ENCODE data around the gene CIROP. TPM values are rescaled to one million over a fixed set of nuclear protein-coding genes. Genes with fewer than 3 reads are reported as not detected.

The CIROP gene
- total and polyA plus RNA-seq, 9 of the 15 experiments (the other 6 are each of a cell fraction or from before 2014, with no cell fraction given), result not detected

DNA sequence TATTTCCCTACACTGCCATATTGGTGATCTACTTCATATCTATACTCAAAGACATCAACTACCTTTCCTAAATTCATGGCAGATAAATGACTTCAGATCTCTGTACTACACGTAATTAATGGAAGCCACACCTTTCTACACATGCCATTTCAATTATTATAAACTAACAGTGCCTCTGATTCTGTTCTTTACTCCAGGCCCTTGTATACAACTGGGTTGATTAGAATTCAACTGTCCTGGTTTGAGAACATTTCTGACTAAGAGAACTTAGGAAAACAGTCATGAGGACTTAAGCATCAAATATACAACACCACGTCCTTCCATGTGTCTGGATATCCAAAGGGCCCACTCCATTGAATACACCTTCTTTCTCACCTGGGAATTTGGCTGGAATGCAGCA, 11.7 kb downstream of the CIROP start:
- BruUV-seq (replicated peaks), result no TSS peak
- TF ChIP-seq NCOR1 (IDR thresholded peaks at IDR 0.05) (no peak), PHF20 (IDR thresholded peaks at IDR 0.05; ENCODE audit: partially characterized antibody) (no peak), FOXP1 (CRISPR knock-in tag; IDR thresholded peaks at IDR 0.05) (no peak), ZNF354B (CRISPR knock-in tag; IDR thresholded peaks at IDR 0.05) (no peak), MEF2A (IDR thresholded peaks at IDR 0.05; ENCODE audit: control insufficient read depth, low read depth, low read length) (no peak), ZFP1 (CRISPR knock-in tag; IDR thresholded peaks at IDR 0.05) (no peak), FOXK2 (conservative IDR thresholded peaks at IDR 0.05 in 1 of 2, IDR thresholded peaks at IDR 0.05 in 1 of 2; ENCODE audit: low read depth in 2 of 2) (no peak), THRAP3 (IDR thresholded peaks at IDR 0.05; ENCODE audit: borderline replicate concordance) (no peak)
- TF ChIP-seq, protein P1, sequence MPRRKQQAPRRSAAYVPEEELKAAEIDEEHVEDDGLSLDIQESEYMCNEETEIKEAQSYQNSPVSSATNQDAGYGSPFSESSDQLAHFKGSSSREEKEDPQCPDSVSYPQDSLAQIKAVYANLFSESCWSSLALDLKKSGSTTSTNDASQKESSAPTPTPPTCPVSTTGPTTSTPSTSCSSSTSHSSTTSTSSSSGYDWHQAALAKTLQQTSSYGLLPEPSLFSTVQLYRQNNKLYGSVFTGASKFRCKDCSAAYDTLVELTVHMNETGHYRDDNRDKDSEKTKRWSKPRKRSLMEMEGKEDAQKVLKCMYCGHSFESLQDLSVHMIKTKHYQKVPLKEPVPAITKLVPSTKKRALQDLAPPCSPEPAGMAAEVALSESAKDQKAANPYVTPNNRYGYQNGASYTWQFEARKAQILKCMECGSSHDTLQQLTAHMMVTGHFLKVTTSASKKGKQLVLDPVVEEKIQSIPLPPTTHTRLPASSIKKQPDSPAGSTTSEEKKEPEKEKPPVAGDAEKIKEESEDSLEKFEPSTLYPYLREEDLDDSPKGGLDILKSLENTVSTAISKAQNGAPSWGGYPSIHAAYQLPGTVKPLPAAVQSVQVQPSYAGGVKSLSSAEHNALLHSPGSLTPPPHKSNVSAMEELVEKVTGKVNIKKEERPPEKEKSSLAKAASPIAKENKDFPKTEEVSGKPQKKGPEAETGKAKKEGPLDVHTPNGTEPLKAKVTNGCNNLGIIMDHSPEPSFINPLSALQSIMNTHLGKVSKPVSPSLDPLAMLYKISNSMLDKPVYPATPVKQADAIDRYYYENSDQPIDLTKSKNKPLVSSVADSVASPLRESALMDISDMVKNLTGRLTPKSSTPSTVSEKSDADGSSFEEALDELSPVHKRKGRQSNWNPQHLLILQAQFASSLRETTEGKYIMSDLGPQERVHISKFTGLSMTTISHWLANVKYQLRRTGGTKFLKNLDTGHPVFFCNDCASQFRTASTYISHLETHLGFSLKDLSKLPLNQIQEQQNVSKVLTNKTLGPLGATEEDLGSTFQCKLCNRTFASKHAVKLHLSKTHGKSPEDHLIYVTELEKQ (CRISPR knock-in tag; IDR thresholded peaks at IDR 0.05), result no peak
- TF ChIP-seq, protein P2, sequence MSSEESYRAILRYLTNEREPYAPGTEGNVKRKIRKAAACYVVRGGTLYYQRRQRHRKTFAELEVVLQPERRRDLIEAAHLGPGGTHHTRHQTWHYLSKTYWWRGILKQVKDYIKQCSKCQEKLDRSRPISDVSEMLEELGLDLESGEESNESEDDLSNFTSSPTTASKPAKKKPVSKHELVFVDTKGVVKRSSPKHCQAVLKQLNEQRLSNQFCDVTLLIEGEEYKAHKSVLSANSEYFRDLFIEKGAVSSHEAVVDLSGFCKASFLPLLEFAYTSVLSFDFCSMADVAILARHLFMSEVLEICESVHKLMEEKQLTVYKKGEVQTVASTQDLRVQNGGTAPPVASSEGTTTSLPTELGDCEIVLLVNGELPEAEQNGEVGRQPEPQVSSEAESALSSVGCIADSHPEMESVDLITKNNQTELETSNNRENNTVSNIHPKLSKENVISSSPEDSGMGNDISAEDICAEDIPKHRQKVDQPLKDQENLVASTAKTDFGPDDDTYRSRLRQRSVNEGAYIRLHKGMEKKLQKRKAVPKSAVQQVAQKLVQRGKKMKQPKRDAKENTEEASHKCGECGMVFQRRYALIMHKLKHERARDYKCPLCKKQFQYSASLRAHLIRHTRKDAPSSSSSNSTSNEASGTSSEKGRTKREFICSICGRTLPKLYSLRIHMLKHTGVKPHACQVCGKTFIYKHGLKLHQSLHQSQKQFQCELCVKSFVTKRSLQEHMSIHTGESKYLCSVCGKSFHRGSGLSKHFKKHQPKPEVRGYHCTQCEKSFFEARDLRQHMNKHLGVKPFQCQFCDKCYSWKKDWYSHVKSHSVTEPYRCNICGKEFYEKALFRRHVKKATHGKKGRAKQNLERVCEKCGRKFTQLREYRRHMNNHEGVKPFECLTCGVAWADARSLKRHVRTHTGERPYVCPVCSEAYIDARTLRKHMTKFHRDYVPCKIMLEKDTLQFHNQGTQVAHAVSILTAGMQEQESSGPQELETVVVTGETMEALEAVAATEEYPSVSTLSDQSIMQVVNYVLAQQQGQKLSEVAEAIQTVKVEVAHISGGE (CRISPR knock-in tag; IDR thresholded peaks at IDR 0.05), result no peak
- TF ChIP-seq, protein P3, sequence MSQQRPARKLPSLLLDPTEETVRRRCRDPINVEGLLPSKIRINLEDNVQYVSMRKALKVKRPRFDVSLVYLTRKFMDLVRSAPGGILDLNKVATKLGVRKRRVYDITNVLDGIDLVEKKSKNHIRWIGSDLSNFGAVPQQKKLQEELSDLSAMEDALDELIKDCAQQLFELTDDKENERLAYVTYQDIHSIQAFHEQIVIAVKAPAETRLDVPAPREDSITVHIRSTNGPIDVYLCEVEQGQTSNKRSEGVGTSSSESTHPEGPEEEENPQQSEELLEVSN (IDR thresholded peaks at IDR 0.05; ENCODE audit: borderline replicate concordance in 1 of 2, extremely low read depth in 1 of 2, insufficient read depth in 1 of 2, insufficient read length in 1 of 2, low read depth in 1 of 2, low read length in 1 of 2, poor library complexity in 1 of 2, severe bottlenecking in 1 of 2), result no peak
- peaks cover 8 to 27% of the 10 kb centered on the region in 2 experiments; a peak in 4 of 5 replicates for H3K4me1 ChIP-seq (replicated peaks in 1 of 2; ENCODE audit: control insufficient read depth in 2 of 2, insufficient read depth in 2 of 2, low read length in 2 of 2)
- H3K9me1 ChIP-seq (ENCODE audit: control insufficient read depth, insufficient read depth, low read length), result no peaks in the 10 kb centered on the region
- in situ Hi-C loops (cut with MboI) (no loop called here), intact Hi-C loops (cut with micrococcal nuclease) (no loop called here)
- FAIRE-seq (no peak), DNase-seq (ENCODE audit: extremely low read depth in 1 of 4, low spot score in 3 of 4) (no peak), ATAC-seq (no peak)
- peak overlapping the region; percentile 83; the same call in 1 of the 2 replicates for H3K4me3 ChIP-seq
- ChIA-PET POLR2A (no interaction called here), CTCF (ENCODE audit: low intra/inter-chr PET ratio) (no interaction called here)
- peak overlapping the region; percentile 90 for H3K4me2 ChIP-seq (ENCODE audit: insufficient read depth, low read length)
- H3K9me3 ChIP-seq (replicated peaks; ENCODE audit: control insufficient read depth, insufficient read depth, low read depth, low read length), result no peaks in the 10 kb centered on the region
- peaks cover 68% of the 10 kb centered on the region for H3K36me3 ChIP-seq (ENCODE audit: control insufficient read depth, insufficient read depth, low read length)
- peaks cover 78% of the 10 kb centered on the region for H3K79me2 ChIP-seq (ENCODE audit: control insufficient read depth, insufficient read depth, low read length)
- H4K20me1 ChIP-seq (replicated peaks; ENCODE audit: control insufficient read depth, insufficient read depth, low read length), result peaks cover 15% of the 10 kb centered on the region
- WGBS (ENCODE audit: insufficient coverage, low coverage, missing lambda C conversion rate), result 65% methylated on average over 2 of the region's 2 CpGs
- H3K27ac ChIP-seq (ENCODE audit: extremely low read depth, low read depth, low read length), result no peak overlapping the region
- peak overlapping the region in 1 of 2 experiments; percentile 98; a peak in 1 of 4 replicates for H3K9ac ChIP-seq (ENCODE audit: insufficient read depth in 1 of 2, low read depth in 2 of 2, low read length in 2 of 2)
- H3K27me3 ChIP-seq (ENCODE audit: control insufficient read depth in 2 of 2, insufficient read depth in 2 of 2, low read length in 2 of 2), result no peaks in the 10 kb centered on the region
- H2AFZ ChIP-seq (ENCODE audit: low read depth, low read length), result no peak overlapping the region

Data from K562 (cell line).